Natural killer cell treated with Interleukin-12 subunit alpha and Interleukin-12 subunit beta and Interleukin-15 and Interleukin-18, amount 100 ng/mL, for 72 hours (primary cell): Measurements from ENCODE around the gene STAM. TPM values are rescaled to one million over a fixed set of nuclear protein-coding genes. Genes with fewer than 3 reads are reported as not detected.

ENCODE experiments used
- ATAC-seq, 2 donors: fragments of 150-1000 bp; cut with Tn5 transposase in 1 of 2; sonication (Bioruptor Pico), chemical (Tn5 transposase) in 1 of 2; 2 replicates each; pipeline ENCODE4 v1.10.0; 2021
- DNase-seq: peaks from one replicate; pipeline ENCODE4 v3.0.0; 2022; ENCODE audit warnings: low spot score
- H3K27ac Mint-ChIP-seq, 2 donors: 1 replicate in 1 of 2; 2 replicates in 1 of 2; pipeline ENCODE4 v1.8.0; 2022; ENCODE audit warnings: mixed read lengths in 2 of 2, mild to moderate bottlenecking in 1 of 2, moderate library complexity in 1 of 2
- H3K27me3 Mint-ChIP-seq, 2 donors: 1 replicate in 1 of 2; 2 replicates in 1 of 2; pipeline ENCODE4 v1.8.0; 2022; ENCODE audit warnings: mixed read lengths in 2 of 2
- H3K36me3 Mint-ChIP-seq: one replicate; pipeline ENCODE4 v1.8.0; 2022; ENCODE audit warnings: mixed read lengths
- H3K4me1 Mint-ChIP-seq, 2 donors: 1 replicate in 1 of 2; 2 replicates in 1 of 2; pipeline ENCODE4 v1.8.0; 2022; ENCODE audit warnings: low read depth in 2 of 2, mixed read lengths in 2 of 2, mild to moderate bottlenecking in 1 of 2
- H3K4me3 Mint-ChIP-seq: one replicate; pipeline ENCODE4 v1.8.0; 2022; ENCODE audit warnings: mixed read lengths
- H3K9me3 Mint-ChIP-seq: 2 replicates; pipeline ENCODE4 v1.8.0; 2022; ENCODE audit warnings: mixed read lengths
- total RNA-seq, 2 donors: library from RNA; stranded (reverse); gene quantifications; one replicate each; pipeline ENCODE4 v1.2.3, GENCODE V29; 2022

Gene STAM
- total RNA-seq, 2 donors from 2014 or later = 20.2 to 24.4 TPM

- no peak overlapping the region for H3K4me3 Mint-ChIP-seq
- no peaks in the 10 kb centered on the region for H3K9me3 Mint-ChIP-seq
- H3K27ac Mint-ChIP-seq = no peak overlapping the region
- H3K27me3 Mint-ChIP-seq = peaks cover 3 to 8% of the 10 kb centered on the region in 2 donors
- H3K4me1 Mint-ChIP-seq = peaks cover 7 to 8% of the 10 kb centered on the region in 2 donors
- ATAC-seq (no peak), DNase-seq (no peak)
- H3K36me3 Mint-ChIP-seq = no peaks in the 10 kb centered on the region
Observed at GRCh38 chr10:17758896-17759295, 114.9 kb downstream of the STAM start.

GRCh38 chr10:17764142-17764541 lies 120.2 kb downstream of the STAM start:
- Mint-ChIP-seq H3K9me3 (no peaks in the 10 kb centered on the region), H3K27me3 (peaks cover 16 to 29% of the 10 kb centered on the region in 2 donors), H3K27ac (no peak overlapping the region), H3K36me3 (no peaks in the 10 kb centered on the region), H3K4me1 (no peaks in the 10 kb centered on the region), H3K4me3 (no peak overlapping the region)
- ATAC-seq (no peak), DNase-seq (no peak)

- Mint-ChIP-seq H3K4me3 (no peak overlapping the region), H3K27me3 (peaks cover 18 to 32% of the 10 kb centered on the region in 2 donors), H3K9me3 (no peaks in the 10 kb centered on the region), H3K36me3 (no peaks in the 10 kb centered on the region), H3K27ac (no peak overlapping the region), H3K4me1 (no peaks in the 10 kb centered on the region)
- DNase-seq = no peak
- no peak for ATAC-seq
Observed at GRCh38 chr10:17765602-17766001, 121.7 kb downstream of the STAM start.

Other genes with a start within 250 kb of the STAM start
- gene ST8SIA6, start 189.6 kb upstream of the STAM start, total RNA-seq = 1 to 10 TPM in 1 of 2 donors, under 1 TPM in 1; 0.19 to 1.5 TPM
- 1 to 10 TPM; 1.2 to 2.3 TPM for gene HACD1, start 26.8 kb upstream of the STAM start, total RNA-seq
- under 1 TPM; 0.10 to 0.11 TPM for gene TMEM236, start 108.0 kb downstream of the STAM start, total RNA-seq
- not detected for gene MRC1, start 165.2 kb downstream of the STAM start, total RNA-seq